DND-41 (cell line): ENCODE results near the gene MYO1D.

Experiments
- ATAC-seq: fragments of 200-7000 bp; cut with Tn5 transposase; 3 replicates; pipeline ENCODE4 v1.9.1; 2021; ENCODE audit warnings: low read depth; ENCODE audit not compliant: insufficient read depth
- DNase-seq: peaks from one replicate; pipeline ENCODE4 v3.0.0-alpha.2; 2020
- H2AFZ ChIP-seq: 2 replicates; pipeline ENCODE4 v1.6.0; 2012; ENCODE audit warnings: low read depth, low read length
- H3K27ac ChIP-seq: 2 replicates; pipeline ENCODE4 v1.5.1; 2012; ENCODE audit warnings: low read length, inconsistent platforms
- H3K27me3 ChIP-seq: fragments of 200-600 bp; sonication (generic); 2 replicates; pipeline ENCODE4 v1.6.0; 2012; ENCODE audit warnings: low read length, mild to moderate bottlenecking, inconsistent platforms; ENCODE audit not compliant: insufficient read depth, poor library complexity
- H3K36me3 ChIP-seq: 2 replicates; pipeline ENCODE4 v1.5.1; 2012; ENCODE audit warnings: low read length, inconsistent platforms; ENCODE audit not compliant: insufficient read depth
- H3K4me1 ChIP-seq: 2 replicates; pipeline ENCODE4 v1.5.1; 2012; ENCODE audit warnings: mild to moderate bottlenecking, low read length; ENCODE audit not compliant: insufficient read depth
- H3K4me2 ChIP-seq: 2 replicates; pipeline ENCODE4 v1.6.0; 2012; ENCODE audit warnings: mild to moderate bottlenecking, moderate library complexity, low read length, inconsistent platforms; ENCODE audit not compliant: insufficient read depth
- H3K4me3 ChIP-seq, 2 experiments: fragments of 200-600 bp in 1 of 2; shearing (Covaris generic) in 1 of 2; 2 replicates each; pipeline ENCODE4 v1.5.1; 2012 to 2016; ENCODE audit warnings: inconsistent platforms in 2 of 2, low read length in 2 of 2, mild to moderate bottlenecking in 2 of 2, low read depth in 1 of 2, moderate library complexity in 1 of 2
- H3K79me2 ChIP-seq: 2 replicates; pipeline ENCODE4 v1.6.0; 2012; ENCODE audit warnings: low read length, inconsistent platforms; ENCODE audit not compliant: insufficient read depth
- H3K9ac ChIP-seq: 2 replicates; pipeline ENCODE4 v1.6.0; 2012; ENCODE audit warnings: low read depth, mild to moderate bottlenecking, inconsistent platforms, low read length, moderate library complexity
- H3K9me3 ChIP-seq: 2 replicates; pipeline ENCODE4 v1.5.1; 2012; ENCODE audit warnings: low read length, moderate library complexity, mild to moderate bottlenecking, inconsistent platforms; ENCODE audit not compliant: insufficient read depth, severe bottlenecking
- H4K20me1 ChIP-seq: 2 replicates; pipeline ENCODE4 v1.6.0; 2012; ENCODE audit warnings: low read length; ENCODE audit not compliant: insufficient read depth
- CTCF ChIP-seq: IDR thresholded peaks from 2 replicates; pipeline ENCODE4 v1.5.1; 2012; ENCODE audit warnings: borderline replicate concordance, low read length, moderate library complexity, mild to moderate bottlenecking; ENCODE audit not compliant: poor library complexity, severe bottlenecking; ENCODE audit errors: extremely low read depth
- EZH2 ChIP-seq: IDR thresholded peaks from 3 replicates; pipeline ENCODE4 v1.6.1; 2012; ENCODE audit warnings: borderline replicate concordance, low read depth, mild to moderate bottlenecking, moderate library complexity, low read length, inconsistent platforms; ENCODE audit not compliant: severe bottlenecking

Gene MYO1D

GRCh38 chr17:32515677-32516383 lies 361.1 kb downstream of the MYO1D start:
- H3K27me3 ChIP-seq: peaks cover 16% of the 10 kb centered on the region
- no peak overlapping the region for H3K27ac ChIP-seq
- no peak for DNase-seq
- TF ChIP-seq EZH2 (no peak), CTCF (no peak)
- no peak overlapping the region for H3K4me3 ChIP-seq
- no peaks in the 10 kb centered on the region for H3K36me3 ChIP-seq
- ATAC-seq: no peak
- no peaks in the 10 kb centered on the region for H3K9me3 ChIP-seq
- H3K4me2 ChIP-seq: no peak overlapping the region
- no peaks in the 10 kb centered on the region for H4K20me1 ChIP-seq
- no peak overlapping the region for H2AFZ ChIP-seq
- peaks cover 16% of the 10 kb centered on the region for H3K4me1 ChIP-seq
- H3K79me2 ChIP-seq: no peaks in the 10 kb centered on the region
- H3K9ac ChIP-seq: no peak overlapping the region

DNA sequence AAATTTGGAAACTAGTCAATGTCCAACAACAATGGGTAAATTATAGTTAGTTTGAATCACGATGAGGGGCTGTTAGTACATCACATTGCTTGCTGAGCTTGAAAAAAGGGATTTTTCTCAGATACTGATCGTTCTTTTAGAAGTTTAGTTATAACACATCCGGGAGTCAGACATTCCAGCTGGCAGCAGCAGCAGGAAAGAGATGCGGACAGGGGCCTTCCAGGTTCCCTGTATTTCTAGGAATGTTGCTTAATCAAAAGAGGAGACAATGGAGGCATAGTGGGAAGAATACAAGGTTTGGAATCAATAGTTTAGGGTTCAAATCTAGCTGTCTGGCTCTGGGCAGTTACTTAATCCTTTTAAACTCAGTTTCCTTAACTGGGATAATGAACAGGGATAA lies 362.3 kb downstream of the MYO1D start:
- Histone ChIP-seq H3K79me2 (no peaks in the 10 kb centered on the region), H3K27ac (no peak overlapping the region), H3K9ac (no peak overlapping the region), H3K27me3 (peaks cover 16% of the 10 kb centered on the region), H2AFZ (no peak overlapping the region), H3K9me3 (no peaks in the 10 kb centered on the region), H3K4me2 (no peak overlapping the region), H3K4me1 (peaks cover 7% of the 10 kb centered on the region), H4K20me1 (no peaks in the 10 kb centered on the region), H3K36me3 (no peaks in the 10 kb centered on the region), H3K4me3 (no peak overlapping the region)
- no peak for DNase-seq
- TF ChIP-seq EZH2 (no peak), CTCF (no peak)
- no peak for ATAC-seq

DNA sequence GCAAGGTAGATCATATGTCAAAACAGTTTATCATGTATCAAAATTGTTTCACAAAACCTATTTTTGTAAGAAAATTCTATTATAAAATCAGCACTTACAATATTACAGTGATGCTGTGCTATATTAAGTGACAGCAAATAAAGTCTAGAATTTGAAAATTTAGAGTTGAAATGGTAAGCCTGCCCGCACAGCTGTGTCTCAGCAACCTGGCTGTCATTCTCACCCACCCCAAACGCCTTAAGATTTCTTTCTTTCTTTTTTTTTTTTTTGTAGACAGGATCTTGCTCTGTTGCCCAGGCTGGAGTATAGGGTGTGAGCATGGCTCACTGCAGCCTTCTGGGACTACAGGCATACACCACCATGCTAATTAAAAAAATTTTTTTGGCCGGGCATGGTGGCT lies 363.3 kb downstream of the MYO1D start:
- Histone ChIP-seq H3K9ac (no peak overlapping the region), H4K20me1 (no peaks in the 10 kb centered on the region), H3K27me3 (peaks cover 11% of the 10 kb centered on the region), H3K4me1 (no peaks in the 10 kb centered on the region), H3K79me2 (no peaks in the 10 kb centered on the region), H3K4me3 (no peak overlapping the region), H3K36me3 (no peaks in the 10 kb centered on the region), H3K4me2 (no peak overlapping the region), H2AFZ (no peak overlapping the region), H3K27ac (no peak overlapping the region), H3K9me3 (no peaks in the 10 kb centered on the region)
- DNase-seq (no peak), ATAC-seq (no peak)
- no peak for TF ChIP-seq EZH2
- no peak for TF ChIP-seq CTCF
